Stimulated activated CD4-positive, alpha-beta T cell treated with anti-CD3 and anti-CD28 coated beads, Interleukin-1b, Interleukin-23, amount 100 ng/mL, for 1 hour (primary cell): ENCODE measurements around the gene RAPGEF5.
A peak's percentile ranks its signal among the peaks of the same experiment; 100 is the strongest.
"Not testable (repeated sequence)": the region's sequence is repeated elsewhere in the genome, so short reads cannot be mapped to it uniquely, and the experiment has no call there.

Experiments
- DNase-seq, 2 donors: peaks; one replicate each; pipeline ENCODE4 v3.0.0-alpha.2; 2020; ENCODE audit warnings: low read depth in 2 of 2

RAPGEF5 gene

GRCh38 chr7:22121702-22122474, 235.1 kb downstream of the RAPGEF5 start:
- DNase-seq: no peak

GRCh38 chr7:22120391-22121053, 236.4 kb downstream of the RAPGEF5 start:
- DNase-seq: no peak

- DNase-seq: no peak
Observed at GRCh38 chr7:22117222-22117621, 239.7 kb downstream of the RAPGEF5 start.

GRCh38 chr7:22116451-22117030, 240.4 kb downstream of the RAPGEF5 start:
- no peak for DNase-seq

GRCh38 chr7:22115689-22116088, 241.3 kb downstream of the RAPGEF5 start:
- DNase-seq: no peak

- no peak for DNase-seq
Observed at GRCh38 chr7:22114440-22114981, 242.4 kb downstream of the RAPGEF5 start.

GRCh38 chr7:22113041-22113440, 243.9 kb downstream of the RAPGEF5 start:
- DNase-seq: no peak

GRCh38 chr7:22111661-22112060, 245.3 kb downstream of the RAPGEF5 start:
- DNase-seq: no peak

GRCh38 chr7:22110881-22111280, 246.1 kb downstream of the RAPGEF5 start:
- no peak for DNase-seq

- DNase-seq: peak; percentile 22 to 32
Observed at GRCh38 chr7:22110227-22110839, 246.6 kb downstream of the RAPGEF5 start.

GRCh38 chr7:22109761-22110160, 247.2 kb downstream of the RAPGEF5 start:
- no peak for DNase-seq

- no peak for DNase-seq
Observed at GRCh38 chr7:22108151-22108845, 248.7 kb downstream of the RAPGEF5 start.

GRCh38 chr7:22105550-22105949, 251.4 kb downstream of the RAPGEF5 start:
- DNase-seq: no peak

GRCh38 chr7:22094413-22095342, 262.3 kb downstream of the RAPGEF5 start:
- no peak for DNase-seq

GRCh38 chr7:22093936-22094335, 263.0 kb downstream of the RAPGEF5 start:
- DNase-seq: no peak

- no peak for DNase-seq
Observed at GRCh38 chr7:22093001-22093400, 264.0 kb downstream of the RAPGEF5 start.

- DNase-seq: not testable (repeated sequence)
Observed at GRCh38 chr7:22090958-22091525, 265.9 kb downstream of the RAPGEF5 start.

GRCh38 chr7:22090512-22090911, 266.4 kb downstream of the RAPGEF5 start:
- DNase-seq: no peak

- DNase-seq: no peak
Observed at GRCh38 chr7:22090107-22090506, 266.8 kb downstream of the RAPGEF5 start.

- no peak for DNase-seq
Observed at GRCh38 chr7:22088827-22089226, 268.1 kb downstream of the RAPGEF5 start.
